Measurements from ENCODE around the gene ATXN1.

The ATXN1 gene

DNA sequence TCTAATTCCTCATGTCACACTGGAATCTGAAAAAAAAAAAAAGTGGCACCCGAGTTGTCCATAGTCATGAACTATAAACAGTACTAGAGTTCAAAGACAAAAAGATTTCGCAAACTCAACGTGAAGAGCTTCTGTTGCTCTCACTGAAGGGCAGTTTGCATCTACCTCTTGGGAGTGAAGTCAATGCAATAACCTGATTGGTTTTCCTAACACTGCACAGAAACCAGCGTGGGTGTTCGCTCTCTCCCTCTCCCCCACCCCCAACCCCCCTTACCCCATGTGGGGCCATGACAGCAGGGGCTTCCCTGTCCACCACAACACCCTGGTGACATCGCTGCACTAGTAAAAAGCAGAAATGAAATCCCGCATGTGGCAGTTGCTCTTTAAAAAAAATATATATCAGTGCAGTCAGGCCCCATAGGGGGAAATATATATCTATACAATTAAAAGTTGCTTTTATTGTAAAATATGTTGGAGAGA lies 456.0 kb downstream of the ATXN1 start:
- DNase-seq (ENCODE audit: low read depth), result no peak

- DNase-seq (ENCODE audit: low read depth), result no peak
These were observed 458.3 kb downstream of the ATXN1 start for GRCh38 chr6:16302721-16303552.

- DNase-seq (ENCODE audit: low read depth), result no peak
These were observed 459.7 kb downstream of the ATXN1 start for GRCh38 chr6:16301511-16301910.

- no peak for DNase-seq (ENCODE audit: low read depth)
These were observed 461.4 kb downstream of the ATXN1 start for GRCh38 chr6:16299861-16300260.

DNA sequence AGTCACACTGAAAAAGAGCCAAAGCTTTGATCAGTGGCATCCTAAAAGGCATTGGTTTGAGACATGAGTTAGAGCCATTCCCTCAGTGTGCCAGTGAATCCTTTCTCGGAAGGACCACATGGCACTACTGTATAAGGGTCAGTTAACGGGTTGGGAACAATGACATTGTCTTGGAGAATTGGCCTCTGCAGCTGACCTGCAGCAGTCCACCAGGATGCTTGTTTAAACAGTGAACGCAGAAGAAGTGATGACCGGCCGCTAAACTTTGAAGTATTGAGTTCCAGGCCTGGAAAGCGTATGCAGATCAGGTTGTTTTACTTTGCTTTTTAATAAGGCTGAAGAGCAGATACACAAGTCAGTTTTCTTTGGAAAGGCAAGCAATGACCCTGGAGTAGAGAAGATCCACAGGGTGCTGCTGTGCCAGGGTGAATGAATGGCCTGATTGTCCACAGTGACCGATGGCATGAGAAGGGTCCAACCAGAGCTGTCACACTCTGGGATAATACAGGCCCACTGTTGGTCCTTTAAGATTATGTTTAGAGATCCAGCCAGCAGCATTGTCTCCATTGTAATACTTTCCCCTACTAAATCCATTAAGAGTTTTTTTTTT lies 465.1 kb downstream of the ATXN1 start:
- no peak for DNase-seq (ENCODE audit: low read depth)

DNA sequence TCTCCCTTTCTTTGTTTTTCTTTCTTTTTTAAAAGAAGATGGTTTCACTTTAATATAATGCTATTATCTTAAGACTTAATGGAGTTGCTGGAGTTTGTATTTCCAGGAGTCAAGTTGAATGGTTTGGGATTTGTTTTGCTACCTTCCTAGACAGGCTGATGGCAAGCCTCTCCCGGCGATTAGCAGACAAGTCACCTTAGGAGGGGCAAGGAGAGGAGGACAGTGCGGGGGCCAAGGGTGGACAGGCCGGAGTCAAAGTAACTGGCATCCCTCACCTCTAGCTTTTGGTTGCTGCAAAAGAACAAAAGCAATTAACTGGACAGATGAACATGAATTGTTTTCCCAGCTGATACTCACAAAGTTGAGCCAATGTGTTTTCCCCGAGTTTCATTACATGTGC lies 465.8 kb downstream of the ATXN1 start:
- DNase-seq (ENCODE audit: low read depth), result no peak

DNA sequence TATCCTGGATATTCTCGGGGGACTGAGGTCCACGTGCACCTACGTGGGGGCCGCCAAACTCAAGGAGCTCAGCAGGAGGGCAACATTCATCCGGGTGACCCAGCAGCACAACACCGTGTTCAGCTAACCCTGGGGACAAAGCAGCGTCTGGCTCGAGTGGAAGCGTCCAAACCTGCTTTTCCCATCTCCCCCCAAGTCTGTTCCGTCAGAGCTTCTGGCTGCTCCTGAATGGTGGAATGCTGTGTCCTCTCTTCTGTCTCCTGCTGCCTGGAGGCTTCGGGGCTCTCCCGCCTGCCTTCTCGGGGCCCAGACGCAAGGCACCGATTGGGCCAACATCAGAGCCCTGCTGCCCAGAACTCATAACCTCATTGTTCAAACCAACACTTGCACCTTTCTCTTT lies 466.2 kb downstream of the ATXN1 start:
- no peak for DNase-seq (ENCODE audit: low read depth)

GRCh38 chr6:16294371-16294770 lies 466.9 kb downstream of the ATXN1 start:
- DNase-seq (ENCODE audit: low read depth), result no peak

GRCh38 chr6:16292942-16293341 lies 468.3 kb downstream of the ATXN1 start:
- no peak for DNase-seq (ENCODE audit: low read depth)

DNA sequence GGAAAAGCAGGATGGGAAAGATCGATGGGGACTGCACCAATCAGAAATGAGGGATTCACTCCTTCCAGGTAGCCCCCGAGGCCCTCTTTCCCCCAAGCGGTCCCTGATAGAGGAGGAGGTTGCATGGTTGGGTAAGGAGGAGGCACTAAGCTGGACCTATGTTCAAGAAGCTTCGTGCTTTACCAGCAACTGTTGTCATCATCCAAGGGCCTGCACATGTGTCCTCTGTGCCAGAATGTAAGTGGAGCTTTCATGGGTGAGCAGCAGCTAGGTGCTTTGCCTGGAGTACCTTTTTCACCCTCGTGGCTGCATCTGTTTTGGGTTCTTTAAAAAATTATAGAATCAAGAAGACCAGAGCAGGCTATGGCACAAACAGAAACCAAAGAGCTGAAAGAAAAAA lies 468.8 kb downstream of the ATXN1 start:
- DNase-seq (ENCODE audit: low read depth), result no peak

DNA sequence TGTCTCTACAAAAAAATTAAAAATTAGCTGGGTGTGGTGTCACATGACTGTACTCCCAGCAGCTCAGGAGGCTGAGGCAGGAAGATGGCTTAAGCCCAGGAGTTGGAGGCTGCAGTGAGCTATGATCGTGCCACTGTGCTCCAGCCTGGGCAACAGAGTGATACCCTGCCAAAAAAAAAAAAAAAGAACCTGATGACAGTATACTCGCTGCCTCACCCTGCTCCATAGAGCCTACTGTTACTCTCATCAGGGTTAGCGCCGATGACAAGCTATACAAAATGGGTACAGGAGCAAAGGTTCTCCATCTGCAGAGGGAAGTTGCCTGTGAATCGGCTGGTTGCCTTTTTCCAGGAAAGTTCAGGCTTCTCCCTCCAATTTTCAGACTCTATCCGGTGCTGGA lies 469.5 kb downstream of the ATXN1 start:
- DNase-seq (ENCODE audit: low read depth), result no peak

DNA sequence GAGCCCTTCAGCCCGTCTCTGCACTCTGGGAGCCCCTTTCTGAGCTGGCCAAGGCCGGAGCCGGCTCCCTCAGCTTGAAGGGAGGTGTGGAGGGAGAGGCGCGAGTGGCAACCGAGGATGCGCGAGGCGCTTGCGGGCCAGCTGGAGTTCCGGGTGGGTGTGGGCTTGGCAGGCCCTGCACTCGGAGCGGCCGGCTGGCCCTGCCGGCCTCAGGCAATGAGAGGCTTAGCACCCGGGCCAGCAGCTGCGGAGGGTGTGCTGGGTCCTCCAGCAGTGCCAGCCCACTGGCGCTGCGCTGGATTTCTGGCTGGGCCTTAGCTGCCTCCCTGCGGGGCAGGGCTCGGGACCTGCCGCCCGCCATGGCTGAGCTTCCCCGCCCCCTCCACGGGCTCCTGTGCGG lies 473.1 kb downstream of the ATXN1 start:
- no peak for DNase-seq (ENCODE audit: low read depth)

DNA sequence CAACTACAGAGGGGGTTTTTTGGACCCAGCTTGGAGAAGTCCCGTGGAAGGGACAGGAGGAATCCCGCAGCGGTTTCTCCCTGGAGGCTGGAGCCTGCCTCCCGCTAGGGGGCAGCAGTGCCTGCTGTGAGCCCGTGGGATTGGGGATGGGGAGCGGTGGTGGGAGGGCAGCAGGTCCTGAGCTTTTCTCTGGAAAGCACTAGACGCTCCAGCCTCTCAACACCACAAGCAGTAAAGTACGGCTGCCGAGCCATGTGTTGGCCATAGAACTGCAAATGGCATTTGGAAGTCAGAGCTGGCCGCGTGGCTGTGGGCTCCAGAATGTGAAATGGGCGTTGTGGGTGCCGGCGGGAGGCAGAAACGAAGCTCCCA lies 475.1 kb downstream of the ATXN1 start:
- peak; percentile 28 for DNase-seq (ENCODE audit: low read depth)

DNA sequence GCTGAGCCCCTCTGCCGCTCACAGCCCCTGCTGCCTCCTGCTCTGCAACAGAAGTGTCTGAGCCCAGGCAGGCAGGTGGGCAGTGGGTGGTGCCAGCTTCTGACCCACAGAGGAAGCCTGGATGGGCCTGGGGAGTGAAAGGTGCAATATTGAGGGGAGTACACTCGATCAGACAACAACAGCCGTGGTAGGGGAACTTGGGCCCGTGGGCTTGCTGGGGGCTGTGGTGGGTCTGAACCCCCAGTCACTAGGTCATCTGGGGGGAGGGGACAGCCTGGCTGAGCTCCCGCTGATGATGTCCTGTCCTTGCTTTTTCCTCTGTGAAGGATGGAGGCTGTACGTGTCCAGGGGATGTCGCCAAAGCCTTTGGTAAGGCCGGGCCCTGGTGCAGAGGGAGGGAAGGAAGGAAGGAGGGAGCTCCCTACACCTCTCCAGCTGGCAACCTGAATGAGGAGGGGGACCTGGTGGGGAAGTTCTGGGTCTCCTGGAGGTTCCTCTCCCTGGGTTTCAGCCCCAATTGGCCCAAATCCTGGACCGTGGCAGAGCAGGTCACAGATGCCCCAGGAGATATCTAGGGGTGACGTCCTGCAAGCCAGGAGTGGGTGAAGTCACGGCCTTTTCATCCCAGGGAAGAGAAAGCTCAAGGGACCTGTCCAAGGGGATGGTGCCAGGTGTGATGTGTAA lies 475.7 kb downstream of the ATXN1 start:
- no peak for DNase-seq (ENCODE audit: low read depth)

GRCh38 chr6:16284472-16284871 lies 476.8 kb downstream of the ATXN1 start:
- DNase-seq (ENCODE audit: low read depth), result no peak

DNA sequence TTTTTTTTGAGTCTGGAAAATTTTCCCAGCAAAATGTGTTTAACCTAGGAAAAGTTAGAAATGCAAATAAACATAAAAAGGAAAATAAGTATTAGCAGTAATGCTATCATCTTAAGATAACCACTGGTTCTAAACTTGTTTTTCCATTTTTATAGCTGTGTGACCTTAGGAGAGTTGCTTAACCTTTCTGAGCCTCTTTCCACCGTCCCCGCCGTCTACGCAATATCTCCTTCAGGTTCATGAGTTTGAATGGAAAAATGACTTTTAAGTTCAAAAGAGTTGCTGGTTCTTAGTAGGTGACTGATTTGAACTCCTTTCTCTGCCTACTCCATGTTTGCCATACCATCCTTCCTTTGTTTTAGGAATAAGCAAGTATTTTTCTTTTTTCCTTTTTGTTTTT lies 478.9 kb downstream of the ATXN1 start:
- no peak for DNase-seq (ENCODE audit: low read depth)

DNA sequence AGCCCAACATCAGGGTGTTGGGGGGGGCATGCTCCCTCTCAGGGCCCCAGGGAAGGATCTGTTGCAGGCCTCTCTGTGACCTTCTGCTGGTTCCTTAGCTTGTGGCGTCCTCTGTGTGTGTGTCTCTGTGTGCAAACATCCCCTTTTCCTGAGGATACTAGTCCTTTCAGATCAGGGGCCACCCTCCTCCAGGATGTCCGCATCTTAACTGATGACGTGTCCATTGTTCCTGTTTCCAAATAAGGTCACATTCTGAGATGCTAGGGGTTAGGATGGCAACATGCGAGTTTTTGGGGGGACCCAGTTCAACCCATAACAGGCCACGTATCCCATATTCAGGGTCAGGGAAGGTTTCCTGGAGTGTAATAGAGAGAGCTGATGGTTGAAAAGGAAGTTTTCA lies 482.0 kb downstream of the ATXN1 start:
- DNase-seq (ENCODE audit: low read depth), result no peak

DNA sequence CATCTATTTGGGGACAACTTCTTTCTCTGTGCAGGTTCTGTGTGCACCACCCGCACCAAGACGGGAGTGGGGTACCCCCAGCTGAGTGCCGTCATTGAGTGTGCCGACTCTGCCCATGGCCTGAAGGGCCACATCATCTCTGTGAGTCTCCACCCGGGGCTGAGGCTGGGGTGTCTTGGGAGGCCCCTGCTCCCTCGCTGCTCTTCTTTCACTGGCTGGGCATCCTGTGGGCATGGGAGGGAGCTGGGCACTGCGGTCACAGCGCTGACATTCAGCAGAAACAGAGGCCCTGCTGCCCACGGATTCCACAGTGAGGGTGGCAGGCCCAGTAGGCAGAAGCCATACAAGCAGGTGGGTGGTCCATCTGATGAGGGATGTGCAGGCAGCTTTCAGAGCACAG lies 482.5 kb downstream of the ATXN1 start:
- DNase-seq (ENCODE audit: low read depth), result no peak

- peak; percentile 33 for DNase-seq (ENCODE audit: low read depth)
These were observed 483.1 kb downstream of the ATXN1 start for GRCh38 chr6:16278048-16278724.

- peak; percentile 90 for DNase-seq (ENCODE audit: low read depth)
These were observed 483.9 kb downstream of the ATXN1 start for GRCh38 chr6:16277101-16277981.

GRCh38 chr6:16274885-16275589 lies 486.2 kb downstream of the ATXN1 start:
- no peak for DNase-seq (ENCODE audit: low read depth)

Data from iris pigment epithelial cell (primary cell).